Stimulated activated CD8-positive, alpha-beta memory T cell treated with anti-CD3 and anti-CD28 coated beads, Interleukin-7, amount 100 ng/mL, for 48 hours (primary cell): ENCODE results near the gene COL6A6.
"Not testable (repeated sequence)": the region's sequence is repeated elsewhere in the genome, so short reads cannot be mapped to it uniquely, and the experiment has no call there.

ENCODE experiments used
- DNase-seq, 2 donors: peaks; one replicate each; pipeline ENCODE4 v3.0.0-alpha.2; 2020; ENCODE audit warnings: low read depth in 1 of 2; ENCODE audit errors: extremely low read depth in 1 of 2

The COL6A6 gene

DNA sequence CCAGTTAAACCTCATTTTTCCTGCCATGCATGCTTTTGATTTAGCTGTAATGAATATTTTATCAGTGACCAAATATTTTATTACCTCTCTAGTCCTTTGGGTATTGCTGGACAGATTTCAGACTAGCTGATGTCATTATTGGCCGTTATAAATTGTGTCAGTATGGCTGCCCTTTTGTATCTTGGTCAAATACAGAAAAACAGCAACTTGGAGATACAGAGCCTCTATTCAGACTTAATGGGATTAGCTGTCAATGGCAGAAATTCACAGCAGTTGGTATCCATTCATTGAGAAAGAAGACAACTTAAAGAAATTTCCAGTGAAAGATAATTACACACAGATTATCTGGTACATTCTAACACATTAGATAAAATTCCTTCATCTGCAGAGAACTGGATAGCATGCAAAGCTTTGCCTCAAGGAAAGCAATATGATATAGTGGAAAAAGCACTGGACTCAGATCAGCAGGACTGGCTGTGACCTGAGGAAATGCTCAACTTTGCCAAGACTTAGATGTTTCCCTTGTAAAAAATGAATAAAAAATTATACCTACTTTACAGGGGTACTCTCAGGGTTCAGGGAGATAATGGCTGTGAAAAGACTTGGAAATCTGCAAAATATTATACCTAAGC, 20.8 kb downstream of the COL6A6 start:
- DNase-seq: no peak

DNA sequence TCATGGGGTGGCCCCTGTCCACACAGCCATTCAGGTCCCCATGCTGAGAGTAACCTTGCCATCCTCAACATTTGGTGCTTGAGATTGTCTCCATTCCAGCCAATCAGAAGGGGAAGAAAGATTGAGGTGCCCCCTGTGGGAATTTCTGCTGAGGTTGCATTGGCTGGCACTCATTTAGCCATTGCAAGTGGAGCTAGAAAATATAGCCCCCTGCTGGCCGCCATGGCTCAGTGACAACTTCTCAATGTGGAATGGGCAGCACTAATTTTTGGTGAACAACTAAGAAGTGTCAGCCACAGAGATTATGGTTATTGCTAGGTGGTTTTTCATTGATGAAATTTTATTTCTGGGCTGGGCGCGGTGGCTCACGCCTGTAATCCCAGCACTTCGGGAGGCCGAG, 22.0 kb downstream of the COL6A6 start:
- DNase-seq: peak; percentile 4 to 11

DNA sequence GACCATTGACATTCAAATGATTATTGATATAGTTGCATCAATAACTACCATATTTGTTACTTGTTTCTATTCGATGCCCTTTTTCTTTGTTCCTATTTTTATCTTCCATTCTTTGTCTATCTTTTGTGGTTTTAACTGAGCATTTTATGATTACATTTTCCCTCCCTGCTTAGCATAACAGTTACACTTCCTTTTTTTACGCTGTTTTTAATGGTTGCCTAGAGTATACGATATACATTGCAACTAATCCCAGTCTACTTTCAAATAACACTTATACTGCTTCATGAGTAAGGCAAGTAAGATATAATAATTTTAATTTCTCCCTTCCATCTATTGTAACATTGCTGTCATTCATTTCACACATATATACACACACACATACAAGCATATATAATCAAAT, 26.3 kb downstream of the COL6A6 start:
- DNase-seq: no peak

DNA sequence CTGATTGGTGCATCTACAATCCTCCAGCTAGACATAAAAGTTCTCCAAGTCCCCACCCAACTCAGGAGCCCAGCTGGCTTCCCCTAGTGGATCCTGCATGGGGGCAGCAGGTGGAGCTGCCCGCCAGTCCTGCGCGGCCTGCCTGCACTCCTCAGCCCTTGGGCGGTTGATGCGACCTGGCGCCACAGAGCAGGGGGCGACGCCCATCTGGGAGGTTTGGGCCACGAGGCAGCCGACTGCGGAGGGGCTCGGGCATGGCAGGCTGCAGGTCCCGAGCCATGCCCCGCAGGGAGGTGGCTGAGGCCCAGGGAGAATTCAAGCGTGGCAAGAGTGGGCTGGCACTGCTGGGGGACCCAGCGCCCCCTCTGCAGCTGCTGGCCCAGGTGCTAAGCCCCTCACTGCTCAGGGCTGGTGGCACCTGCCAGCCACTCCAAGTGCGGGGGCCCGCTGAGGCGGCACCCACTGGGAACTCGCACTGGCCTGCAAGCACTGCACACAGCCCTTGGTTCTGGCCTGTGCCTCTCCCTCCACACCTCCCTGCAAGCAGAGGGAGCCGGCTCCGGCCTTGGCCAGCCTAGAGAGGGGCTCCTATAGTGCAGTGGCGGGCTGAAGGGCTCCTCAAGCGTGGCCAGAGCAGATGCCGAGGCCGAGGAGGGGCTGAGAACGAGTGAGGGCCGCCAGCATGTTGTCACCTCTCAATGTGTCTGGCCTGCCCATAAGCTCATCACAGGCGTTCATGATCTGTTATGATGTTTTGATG, 30.1 kb downstream of the COL6A6 start:
- DNase-seq: no peak

DNA sequence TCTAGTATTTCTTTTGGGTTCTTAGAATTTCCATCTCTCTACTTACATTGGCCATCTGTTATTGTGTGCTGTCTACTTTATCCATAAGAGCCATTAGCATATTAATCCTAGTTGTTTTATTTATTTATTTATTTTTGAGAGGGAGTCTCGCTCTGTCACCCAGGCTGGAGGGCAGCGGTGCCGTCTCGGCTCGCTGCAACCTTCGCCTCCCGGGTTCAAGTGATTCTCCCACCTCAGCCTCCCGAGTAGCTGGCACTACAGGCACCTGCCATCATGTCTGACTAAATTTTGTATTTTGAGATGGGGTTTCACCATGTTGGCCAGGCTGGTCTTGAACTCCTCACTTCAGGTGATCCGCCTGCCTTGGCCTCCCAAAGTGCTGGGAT, 30.7 kb downstream of the COL6A6 start:
- DNase-seq: not testable (repeated sequence)

DNA sequence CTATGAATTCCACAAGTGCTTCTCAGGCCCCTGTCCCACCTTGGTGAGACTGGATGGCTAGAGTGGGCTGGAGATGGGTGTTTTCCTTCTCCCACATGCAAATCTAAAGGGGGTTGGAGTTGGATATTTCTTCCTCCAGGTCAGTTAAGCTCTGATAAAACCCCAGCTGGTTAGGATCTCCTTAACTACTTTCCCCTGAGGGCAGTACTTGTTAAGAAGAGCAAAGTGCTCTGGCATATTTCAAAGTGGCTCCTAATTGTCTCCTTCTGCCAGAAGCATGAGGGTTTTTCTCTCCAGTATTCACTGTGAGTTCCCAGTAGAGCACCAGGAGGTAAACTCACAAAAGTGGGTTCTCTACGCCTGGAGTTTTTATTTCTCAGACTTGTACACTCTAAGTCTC, 31.4 kb downstream of the COL6A6 start:
- no peak for DNase-seq

DNA sequence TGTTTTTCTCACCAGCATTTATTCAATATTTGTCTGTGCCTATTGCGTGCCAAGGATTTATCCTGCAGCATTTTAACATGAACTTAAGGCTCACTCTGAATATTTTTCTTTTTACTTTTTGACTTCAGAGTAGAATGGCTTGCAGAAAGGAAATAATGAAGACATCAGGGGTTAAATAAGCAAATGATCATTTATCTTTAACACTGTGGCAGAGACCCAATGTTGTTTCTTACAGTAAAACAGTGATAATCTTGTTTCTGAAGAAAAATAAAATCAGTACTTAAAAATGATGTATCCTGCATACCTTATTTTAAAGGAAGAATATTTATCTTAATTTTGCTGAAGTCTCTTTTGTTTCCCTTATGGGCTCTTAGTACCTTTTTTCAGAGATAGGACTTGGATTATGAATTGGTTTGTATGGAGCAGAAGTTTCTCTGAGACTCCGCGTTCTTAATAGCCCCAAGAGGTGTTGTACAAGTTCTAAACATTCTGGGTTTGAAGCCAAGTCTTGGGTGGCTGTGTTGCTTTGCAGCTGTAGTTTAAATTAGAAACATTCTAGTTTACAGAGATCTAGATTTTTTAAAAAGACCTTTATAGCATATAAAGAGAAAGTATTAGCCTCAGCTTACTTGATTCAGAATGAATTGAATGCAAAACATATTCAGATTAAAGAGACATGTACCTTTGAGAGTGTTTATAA, 40.5 kb downstream of the COL6A6 start:
- no peak for DNase-seq

DNA sequence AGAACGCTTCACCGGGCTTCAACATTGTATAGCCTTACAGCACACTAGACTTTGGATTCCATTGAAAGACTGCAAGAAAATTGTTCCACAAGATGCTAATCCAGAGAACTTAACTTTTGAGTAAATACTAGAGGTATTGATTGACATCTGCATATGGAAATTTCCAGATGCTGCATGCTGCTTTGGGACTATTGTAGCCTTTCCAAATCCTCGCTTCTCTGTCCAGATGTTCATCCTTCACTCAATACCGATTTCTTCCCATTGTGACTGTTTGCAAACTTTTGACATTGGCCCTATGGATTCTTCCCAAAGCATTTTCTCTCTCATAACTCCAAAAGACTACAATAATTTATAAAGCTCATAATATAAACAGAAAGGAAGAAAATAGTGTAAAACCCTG, 41.4 kb downstream of the COL6A6 start:
- DNase-seq: no peak

DNA sequence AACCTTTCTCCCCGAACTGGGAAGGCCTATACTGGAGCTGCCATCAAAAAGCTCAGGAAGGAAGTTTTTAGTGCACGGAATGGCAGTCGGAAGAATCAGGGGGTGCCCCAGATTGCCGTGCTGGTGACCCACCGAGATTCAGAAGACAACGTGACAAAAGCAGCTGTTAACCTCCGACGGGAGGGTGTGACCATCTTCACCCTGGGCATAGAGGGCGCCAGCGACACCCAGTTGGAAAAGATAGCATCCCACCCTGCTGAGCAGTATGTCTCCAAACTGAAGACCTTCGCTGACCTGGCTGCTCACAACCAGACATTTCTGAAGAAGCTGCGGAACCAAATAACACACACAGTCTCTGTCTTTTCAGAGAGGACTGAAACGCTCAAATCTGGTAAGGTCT, 48.2 kb downstream of the COL6A6 start:
- no peak for DNase-seq
